ENCODE results near the gene HSF2BP.
"Not testable (repeated sequence)": the region's sequence is repeated elsewhere in the genome, so short reads cannot be mapped to it uniquely, and the experiment has no call there.

Gene HSF2BP

DNA sequence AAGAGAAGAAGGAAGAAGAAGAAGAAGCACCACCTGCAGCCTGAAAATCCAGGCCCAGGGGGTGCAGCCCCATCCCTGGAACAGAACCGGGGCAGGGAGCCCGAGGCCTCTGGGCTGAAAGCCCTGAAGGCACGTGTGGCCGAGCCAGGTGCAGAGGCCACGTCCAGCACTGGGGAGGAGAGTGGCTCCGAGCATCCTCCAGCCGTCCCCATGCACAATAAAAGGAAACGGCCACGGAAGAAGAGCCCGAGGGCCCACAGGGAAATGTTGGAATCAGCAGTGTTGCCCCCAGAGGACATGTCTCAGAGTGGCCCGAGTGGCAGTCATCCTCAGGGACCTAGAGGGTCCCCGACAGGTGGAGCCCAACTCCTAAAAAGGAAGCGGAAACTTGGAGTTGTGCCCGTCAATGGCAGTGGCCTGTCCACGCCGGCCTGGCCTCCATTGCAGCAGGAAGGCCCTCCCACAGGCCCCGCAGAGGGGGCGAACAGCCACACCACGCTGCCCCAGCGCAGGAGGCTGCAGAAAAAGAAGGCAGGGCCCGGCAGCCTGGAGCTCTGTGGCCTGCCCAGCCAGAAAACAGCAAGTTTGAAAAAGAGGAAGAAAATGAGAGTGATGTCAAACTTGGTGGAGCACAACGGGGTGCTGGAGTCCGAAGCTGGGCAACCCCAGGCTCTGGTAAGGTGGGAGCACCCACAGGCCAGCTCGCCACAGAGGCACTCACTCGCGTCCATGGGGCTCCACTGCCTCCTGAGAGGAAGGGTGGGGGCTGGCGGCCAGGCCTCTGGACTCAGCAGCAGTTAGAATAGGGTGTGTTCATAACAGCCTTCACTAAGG, 28.5 kb upstream of the HSF2BP start:
- DNase-seq = no peak

DNA sequence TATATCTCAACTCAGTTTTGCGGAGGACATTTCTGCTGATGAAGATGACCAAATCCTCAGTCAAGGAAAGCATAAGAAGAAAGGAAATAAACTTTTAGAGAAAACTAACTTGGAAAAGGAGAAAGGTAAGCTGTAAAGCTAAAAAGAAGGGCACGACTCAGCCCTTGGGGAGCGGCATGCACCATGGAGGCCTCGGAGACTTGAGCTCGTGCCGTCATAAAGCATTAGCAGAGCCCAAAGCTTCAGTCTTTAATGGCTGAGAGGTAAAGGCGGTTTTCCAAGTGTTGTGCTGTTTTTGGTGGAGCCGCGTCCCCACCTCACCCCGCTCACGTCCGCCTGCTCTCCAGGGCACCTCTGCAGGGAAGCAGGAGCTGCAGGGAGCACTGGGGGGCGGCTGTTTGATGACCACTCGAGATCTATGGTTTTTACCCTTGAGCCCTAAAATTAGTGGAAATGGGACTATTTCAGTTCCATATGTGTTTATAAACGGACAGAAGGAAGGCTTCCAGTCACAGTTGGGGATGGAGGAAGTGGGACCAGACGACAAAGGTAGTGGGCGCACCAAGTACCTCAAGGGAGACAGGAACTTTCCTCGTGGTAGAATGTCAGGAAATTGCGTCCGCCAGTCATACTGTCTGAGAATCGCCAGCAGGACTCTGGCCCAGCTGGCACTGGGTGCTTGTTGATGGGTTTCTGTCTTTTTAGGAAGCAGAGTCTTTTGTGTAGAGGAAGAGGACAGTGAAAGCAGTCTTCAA, 27.7 kb upstream of the HSF2BP start:
- DNase-seq = no peak

DNA sequence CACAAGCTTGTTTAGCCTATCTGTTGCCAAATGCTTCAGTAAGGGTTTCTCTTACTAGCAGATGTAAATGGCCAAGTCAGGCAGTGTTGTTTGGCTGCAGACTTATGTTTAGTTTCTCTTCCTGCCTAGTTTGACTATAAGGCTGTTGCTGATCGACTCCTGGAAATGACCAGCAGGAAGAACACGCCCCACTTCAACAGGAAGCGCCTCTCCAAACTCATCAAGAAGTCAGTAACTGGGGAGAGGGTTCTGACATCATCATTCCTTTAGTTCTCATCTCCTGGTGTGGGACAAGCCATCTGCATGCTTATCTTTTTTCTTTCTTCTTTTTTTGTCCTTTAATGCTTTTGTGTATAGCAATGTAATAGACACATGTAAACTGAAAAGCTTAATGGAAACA, 25.1 kb upstream of the HSF2BP start:
- no peak for DNase-seq

DNA sequence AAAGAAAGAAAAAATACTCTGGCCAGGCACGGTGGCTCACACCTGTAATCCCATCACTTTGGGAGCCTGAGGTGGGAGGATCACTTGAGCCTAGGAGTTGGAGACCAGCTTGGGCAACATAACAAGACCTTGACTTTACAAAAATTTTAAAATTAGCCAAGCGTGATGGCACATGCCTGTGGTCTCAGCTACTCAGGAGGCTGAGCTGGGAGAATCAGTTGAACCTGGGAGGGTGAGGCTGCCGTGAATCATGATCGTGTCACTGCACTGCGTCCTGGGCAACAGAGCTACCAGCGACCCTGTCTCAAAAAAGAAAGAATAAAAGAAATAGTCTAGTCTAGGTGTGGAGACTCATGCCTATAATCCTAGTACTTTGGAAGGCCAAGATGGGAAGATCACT, 22.4 kb upstream of the HSF2BP start:
- no peak for DNase-seq

DNA sequence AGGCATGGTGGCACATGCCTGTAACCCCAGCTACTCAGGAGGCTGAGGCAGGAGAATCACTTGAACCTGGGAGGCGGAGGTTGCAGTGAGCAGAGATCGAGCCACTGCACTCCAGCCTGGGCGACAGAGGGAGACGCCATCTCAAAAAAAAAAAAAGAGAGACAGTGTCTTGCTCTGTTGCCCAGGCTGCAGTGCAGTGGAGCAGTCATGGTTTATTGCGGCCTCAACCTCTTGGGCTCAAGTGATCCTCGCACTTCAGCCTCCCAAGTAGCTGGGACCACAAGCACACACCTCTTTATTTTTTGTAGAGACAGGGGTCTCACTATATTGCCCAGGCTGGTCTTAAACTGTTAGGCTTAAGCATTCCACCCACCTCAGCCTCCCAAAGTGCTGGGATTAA, 21.1 kb upstream of the HSF2BP start:
- DNase-seq = not testable (repeated sequence)

DNA sequence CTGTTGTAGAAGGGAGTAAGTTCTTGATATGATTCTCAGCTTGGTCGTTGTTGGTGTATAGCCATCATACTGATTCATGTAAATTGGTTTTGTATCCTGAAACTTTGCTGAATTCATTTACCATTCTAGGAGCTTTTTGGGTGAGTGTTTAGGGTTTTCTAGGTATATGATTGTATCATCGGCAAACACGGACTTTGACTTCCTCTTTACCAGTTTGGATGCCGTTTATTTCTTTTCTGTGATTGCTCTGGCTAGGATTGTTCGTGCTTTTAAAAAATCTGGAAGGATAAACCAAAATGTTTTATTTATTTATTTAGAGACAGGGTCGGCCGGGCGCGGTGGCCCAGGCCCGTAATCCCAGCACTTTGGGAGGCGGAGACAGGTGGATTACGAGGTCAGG, 20.7 kb upstream of the HSF2BP start:
- no peak for DNase-seq

DNA sequence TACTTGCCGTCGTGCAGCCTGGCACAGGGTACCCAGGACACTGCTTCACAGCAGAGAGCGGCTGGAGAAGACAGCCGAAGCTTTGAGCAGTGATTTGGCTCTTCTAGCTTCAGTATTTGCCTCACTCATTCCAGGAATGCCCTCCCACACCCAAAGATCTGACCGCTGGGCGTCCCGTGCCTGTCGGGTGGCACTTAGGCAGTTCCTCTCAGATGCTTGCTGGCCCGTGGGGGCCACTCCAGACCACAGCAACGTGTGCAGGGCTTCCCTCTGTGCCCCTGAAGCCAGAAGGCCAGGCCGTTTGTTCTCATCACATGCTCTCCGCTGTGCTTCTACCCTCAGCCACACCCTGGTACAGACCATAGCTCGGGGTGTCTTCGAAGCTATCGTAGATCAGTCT, 17.1 kb upstream of the HSF2BP start:
- no peak for DNase-seq

DNA sequence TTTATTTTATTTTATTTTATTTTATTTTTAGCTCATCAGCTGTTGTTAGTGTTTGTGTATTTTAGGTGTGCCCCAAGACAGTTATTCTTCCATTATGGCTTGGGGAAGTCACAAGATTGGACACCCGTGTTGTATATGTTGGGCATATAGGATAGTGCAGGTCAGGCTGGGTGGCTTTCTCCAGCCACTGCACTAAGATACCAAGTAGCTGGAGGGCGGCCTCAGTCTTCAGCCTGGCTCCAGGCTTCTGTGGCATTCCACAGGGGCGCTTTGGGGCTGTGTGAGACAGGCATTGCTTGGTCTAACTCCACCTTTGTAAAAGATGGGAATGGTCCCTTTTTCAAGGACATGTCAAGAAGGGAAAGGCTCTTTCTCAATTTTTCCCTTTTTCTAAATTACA, 16.6 kb upstream of the HSF2BP start:
- no peak for DNase-seq

DNA sequence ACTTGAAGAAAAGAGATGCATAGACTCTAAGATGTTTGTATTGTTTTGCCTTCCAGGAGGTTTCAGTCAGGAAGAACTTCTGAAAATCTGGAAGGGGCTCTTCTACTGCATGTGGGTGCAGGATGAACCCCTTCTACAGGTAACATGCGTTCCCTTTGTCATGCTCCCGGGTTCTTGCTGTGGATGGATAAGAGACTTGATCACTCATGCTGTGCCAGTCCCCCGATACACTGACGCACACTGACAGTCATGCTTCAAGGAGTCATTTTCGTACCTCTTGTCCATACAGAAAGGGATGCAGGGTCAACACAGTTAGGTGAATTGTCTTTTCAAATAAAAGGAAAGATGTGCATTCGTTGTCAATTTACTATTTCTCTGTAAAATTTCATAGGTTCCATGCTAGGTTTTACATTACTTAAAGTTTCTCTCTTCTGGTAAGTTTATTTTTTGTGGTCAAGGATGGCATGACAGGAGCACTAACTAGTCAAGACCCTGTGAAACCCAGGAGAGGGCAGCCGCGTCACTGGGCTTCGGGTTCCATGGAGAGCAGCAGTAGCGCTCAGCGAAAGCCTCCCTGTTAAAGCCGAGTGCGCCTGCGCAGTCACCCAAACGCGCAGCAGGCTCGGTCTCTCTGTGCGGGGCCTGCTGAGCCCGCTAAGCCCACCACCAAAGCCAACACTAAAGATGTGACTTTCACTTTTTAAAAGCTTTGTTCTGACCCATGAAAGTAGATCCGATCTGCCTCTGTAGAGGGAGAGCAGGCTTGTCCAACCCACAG, 10.7 kb upstream of the HSF2BP start:
- no peak for DNase-seq

DNA sequence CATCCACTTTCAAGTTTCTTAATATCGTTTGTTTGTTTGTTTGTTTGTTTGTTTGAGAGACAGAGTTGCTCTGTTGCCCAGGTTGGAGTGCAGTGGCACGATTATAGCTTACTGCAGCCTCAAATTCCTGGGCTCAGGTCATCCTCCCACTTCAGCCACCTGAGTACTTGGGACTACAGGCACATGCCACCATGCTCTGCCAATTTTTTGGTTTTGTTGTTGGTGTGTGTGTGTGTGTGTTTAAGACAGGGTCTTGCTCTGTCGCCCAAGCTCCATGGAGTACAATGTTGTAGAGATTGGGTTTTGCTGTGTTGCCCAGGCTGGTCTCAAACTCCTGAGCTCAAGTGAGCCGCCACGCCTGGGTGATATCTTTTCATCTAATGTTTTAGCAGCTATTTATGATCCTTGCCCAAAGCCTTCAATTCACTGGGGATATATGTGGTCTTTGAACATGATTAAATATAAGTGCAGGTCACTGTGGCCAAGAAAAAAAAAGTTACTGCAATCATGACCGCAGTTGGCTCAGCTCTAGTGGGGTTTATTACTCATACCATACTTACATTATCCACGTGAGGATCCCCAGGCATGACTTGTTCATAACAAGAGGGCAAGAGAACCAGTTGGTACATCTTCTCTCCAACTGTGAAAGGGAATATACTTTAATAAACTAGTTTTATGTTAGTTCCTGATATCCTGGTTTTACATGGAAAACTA, 8.1 kb upstream of the HSF2BP start:
- no peak for DNase-seq

DNA sequence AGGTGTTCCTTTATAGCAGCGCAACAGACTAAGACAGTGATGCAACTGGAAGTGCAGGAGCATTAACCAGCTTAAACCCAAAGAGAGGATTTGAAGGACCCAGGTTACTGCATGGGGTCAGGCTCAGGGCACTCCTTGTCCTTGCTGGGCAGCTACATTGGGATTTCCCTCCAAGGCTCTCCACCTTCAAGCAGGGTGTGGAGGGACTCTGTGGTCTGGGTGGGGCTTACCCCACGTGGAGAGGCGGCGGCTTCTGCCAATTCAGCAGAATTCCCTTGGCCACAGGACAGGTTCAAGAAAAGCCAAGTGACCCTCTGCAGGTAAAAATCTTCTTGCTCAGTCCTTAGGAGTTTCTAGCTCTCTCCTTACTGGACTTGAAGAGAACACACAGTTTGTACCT, 6.6 kb upstream of the HSF2BP start:
- DNase-seq = no peak

DNA sequence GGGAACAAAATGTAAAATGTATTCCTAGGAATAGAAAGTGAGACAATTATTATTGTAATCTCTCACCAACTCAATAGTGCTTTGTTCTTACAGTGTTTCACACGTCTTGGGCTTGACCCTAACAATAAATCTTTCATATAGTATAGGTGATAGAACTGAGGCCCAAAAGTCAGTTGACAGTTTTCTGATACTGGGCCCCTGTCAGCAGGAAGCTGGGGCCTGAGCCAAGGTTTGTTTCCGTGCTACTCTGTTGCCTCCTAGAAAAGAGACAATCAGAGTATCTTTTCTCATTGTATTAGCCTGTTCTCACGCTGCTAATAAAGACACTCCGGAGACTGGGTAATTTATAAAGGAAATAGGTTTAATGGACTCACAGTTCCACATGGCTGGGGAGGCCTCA, 5.1 kb upstream of the HSF2BP start:
- no peak for DNase-seq

DNA sequence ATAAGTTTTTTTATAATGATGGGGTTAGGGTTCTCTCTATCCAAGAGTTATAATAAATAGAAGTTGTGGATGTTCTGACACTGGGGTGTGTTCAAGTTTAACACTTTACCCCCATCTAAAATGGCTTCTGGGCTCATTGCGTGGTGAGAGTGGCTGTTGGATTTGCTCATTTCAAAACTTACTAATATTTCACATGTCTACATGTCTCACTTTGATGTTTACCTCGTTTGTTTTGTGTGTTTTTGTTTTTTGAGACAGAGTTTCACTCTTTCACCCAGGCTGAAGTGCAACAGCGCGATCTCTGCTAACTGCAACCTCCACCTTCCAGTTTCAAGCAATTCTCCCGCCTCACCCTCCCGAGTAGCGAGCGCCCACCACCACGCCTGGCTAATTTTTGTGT, 3.7 kb upstream of the HSF2BP start:
- DNase-seq = no peak

DNA sequence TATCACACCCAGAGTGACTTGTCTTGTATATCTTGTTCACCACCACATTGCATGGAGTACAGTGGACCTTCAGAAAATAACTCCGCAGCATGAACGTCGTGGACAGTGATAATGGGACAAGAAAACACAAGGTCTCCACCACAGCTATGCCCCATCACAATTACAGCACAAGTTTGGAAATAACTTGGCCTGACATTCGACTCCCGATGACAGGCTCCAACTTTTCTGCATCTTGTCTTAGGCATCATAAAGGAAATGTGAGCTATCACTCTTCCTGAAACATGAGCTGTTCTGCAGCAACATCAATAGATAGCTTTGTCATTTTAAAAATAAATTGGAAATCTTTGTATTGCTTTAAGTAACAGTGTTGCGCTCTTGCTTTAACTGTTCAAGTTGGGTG, 3.0 kb upstream of the HSF2BP start:
- DNase-seq = no peak

DNA sequence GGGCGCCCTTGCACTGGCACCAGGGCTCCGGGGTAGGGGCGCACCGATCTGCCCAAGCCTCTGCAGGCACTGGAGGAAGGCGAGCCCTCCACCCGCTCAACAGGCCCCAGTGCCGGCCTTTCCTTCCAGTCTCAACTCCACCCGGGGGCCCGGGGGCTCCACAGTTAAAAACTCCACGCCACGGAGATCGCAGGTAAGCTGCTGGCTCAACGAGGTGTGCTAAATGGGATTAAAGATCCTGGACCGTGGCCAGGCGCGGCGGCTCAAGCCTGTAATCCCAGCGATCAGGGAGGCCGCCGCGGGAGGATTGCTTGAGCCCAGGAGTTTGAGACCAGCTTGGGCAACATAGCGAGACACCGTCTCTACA, 536 bp downstream of the HSF2BP start:
- DNase-seq = no peak

DNA sequence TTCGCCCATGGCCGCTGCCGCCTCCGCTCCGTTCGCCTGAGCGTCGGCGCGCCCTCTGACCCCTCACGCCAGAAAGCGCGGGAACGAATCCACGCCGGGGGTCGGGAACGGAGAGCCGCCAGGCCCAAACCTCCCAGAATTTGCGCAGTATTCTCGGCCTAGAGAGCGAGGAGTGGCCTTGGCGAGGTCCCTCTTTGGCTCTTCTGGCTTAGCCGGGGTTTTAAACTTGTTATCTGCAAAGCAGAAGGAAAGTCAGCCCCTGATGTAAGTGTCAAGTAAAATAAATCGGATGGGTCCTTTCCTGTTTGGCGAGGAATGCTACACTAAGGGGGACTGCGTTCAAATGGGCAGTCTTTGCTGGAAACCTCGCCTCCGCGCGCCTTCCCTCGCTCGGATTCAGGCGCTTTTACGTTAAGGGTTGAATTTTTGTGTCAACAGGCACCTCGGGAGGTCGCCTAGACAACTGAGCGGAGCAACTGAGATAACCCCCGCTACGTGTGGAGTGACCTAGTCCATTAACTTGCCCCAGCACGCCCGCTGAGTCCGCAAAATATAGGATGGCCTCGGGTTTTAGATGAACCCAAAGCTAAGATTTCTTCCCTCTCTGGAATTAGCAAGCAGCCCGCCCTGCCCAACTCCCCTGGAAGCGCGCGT, 1.1 kb downstream of the HSF2BP start:
- DNase-seq = no peak

DNA sequence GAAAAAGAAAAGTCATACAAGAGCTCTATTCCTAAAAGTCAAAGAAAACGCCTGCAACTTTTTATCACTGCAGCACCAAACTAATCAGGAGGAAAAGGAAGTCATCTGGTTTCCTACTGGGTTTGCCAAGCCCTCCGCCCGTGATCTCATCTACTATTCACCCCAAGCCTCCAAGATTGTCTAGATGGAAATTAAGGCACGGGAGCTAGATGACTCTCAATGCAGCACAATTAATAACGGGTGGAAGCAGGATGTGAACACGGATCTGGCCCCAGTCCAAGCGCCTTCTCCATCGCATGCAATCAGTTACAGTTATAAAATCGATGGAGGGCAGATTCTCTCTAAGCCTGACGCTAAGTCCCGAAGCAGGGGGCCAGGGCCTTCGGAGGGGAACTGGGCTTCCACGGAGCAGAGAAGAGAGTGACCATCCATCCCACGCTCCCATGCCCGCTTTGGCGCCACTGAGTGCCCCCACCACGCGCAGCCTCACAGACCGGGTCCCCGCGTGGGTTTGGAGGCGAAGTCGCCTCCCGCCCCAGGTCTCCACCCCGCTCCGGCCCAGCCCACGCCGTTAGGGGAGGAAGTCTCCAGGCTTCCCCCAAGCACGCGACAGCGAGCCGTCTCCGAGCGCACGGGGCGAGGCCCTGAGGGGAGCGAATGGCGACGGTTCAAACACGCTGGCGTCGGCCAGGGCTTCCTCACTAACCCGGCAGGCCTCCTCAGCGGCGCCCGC, 1.8 kb downstream of the HSF2BP start:
- DNase-seq = no peak

DNA sequence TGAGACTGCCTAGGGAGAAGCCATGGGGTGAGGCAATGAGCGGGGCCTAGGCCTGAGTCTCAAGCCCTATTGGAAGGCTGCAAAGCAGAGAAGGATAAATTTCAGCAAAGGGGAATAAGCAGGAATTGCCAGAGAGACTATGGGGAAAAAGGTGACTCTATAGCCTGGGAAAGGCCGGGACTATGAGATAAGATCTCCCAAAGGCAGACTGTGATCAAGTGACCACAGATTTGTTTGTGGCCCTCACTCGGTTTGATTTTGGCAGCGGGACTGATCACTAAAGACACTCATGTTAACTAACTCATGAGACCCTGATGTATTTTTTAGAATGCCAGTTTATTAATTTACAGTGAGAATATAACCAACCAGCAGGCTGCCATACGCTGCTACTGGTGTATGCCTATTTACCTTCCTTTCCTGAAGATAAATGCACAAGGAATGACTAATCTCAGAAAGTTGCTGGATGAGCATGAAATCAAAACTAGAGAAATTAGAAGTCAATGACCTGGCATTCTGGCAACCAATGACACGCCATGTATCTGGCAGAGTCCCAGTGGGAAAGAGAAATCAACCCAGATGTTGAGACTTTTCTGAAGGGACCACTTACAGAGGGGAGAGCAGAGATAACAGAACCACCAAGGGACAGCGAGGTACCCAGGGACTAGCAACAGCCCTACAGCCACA, 4.3 kb downstream of the HSF2BP start:
- no peak for DNase-seq

DNA sequence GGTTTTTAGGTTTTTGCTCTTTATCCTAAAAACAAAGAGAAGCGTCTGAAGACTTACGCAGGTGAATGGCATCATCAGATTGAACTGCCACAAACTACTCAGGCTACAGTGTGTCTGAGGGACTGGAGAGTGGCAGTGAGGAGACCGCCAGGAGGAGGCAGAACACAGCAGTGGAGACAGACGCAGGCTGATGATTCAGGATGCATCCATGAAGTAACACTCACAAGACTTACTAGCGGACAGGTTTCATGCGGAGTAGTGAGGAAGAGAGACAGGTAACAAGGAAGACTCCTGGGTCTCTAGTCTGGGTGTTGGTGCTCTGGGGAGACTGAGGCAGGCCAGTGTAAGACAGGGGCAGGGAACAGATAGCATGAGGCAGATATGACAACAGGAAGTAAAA, 5.7 kb downstream of the HSF2BP start:
- no peak for DNase-seq

DNA sequence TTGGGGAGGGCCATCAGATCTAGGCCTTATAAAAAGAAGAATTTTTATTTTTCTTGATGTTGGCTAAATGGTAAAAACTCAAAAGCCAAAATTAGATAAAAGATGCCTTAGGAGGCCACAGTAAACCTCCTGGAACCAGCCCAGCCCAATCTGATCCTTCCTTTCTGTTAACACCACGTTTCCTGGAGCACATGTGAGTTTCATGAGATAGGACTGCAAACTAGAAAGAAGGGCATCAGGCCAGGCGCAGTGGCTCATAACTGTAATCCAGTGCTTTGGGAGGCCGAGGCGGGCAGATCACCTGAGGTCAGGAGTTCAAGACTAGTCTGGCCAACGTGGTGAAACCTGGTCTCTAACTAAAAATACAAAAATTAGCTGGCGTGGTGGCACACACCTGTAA, 6.7 kb downstream of the HSF2BP start:
- DNase-seq = no peak

DNA sequence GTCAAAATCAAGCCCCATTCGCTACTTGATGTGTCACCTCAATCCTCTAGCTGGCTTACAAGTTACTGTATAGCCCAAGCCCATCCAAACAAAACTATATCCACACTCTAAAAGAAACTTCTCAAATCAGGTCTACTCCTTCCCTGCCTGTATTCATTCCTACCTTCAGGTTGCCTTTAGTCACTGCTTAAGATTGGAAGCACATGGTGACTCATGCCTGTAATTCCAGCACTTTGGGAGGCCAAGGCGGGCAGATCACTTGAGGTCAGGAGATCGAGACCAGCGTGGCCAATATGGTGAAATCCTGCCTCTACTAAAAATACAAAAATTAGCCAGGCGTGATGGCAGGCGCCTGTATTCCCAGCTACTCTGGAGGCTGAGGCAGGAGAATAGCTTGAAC, 7.4 kb downstream of the HSF2BP start:
- DNase-seq = not testable (repeated sequence)
